Measurements from ENCODE around the gene MNAT1.
"Not testable (repeated sequence)": the region's sequence is repeated elsewhere in the genome, so short reads cannot be mapped to it uniquely, and the experiment has no call there.

Gene MNAT1

DNA sequence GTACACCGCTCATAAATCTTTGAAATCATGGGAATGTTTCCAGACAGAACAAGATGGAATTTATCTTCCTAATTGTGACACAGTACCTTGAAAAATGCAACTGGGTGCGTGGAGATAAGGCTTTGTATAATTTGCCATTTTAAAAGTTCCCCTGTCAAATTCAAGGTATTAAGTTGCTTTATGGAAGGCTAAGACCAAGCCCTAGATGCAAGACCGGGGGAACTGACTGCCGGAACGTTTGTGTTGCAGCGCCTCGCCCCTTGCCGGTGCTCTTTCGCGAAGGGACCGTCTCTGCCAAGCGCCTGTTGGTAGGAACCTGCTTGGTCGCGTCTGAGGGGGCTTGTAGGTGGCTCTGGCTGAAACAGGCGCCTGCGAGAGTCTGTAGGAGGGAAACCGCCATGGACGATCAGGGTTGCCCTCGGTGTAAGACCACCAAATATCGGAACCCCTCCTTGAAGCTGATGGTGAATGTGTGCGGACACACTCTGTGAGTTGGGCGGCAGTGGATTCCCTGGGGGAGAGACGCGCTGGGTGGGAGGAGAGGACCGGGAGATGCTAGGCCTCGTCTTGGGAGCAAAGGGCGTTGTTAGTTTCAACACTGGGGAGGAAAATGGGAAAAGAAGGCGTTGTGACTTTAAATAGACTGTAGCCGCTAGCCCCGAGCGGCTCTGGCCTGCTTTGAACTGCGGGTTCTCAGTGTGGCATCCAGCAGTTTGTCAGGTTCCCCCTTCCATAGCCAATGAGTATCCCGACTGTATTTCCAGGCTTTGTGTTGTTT lies at the start of gene MNAT1:
Gene MNAT1 (plus strand): TSS at position 297 of the 778 bp plus-strand sequence. CDS start 102 bp downstream, at position 399.
- peak in 50 of 51 donors; percentile 13 to 90 (median 70) for DNase-seq

DNA sequence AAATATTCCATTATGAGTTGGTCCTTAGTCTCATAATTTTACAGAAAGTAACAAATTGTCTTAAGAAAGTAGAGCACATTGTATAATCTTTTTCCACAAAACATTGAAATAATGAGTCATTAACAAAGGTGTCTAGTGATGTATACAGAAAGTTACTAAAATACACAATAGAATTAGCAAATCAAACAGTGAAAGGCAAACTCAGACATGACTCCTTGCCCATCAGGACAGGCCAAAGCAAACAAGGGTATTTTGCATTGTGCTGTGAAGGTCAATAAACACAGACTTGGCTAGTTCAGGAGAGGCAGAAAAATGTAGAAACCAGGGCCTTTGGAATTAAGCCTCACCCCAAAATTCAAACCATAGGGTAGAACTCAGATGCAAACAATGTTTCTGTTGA lies 47.7 kb upstream of the MNAT1 start:
- no peak for DNase-seq

DNA sequence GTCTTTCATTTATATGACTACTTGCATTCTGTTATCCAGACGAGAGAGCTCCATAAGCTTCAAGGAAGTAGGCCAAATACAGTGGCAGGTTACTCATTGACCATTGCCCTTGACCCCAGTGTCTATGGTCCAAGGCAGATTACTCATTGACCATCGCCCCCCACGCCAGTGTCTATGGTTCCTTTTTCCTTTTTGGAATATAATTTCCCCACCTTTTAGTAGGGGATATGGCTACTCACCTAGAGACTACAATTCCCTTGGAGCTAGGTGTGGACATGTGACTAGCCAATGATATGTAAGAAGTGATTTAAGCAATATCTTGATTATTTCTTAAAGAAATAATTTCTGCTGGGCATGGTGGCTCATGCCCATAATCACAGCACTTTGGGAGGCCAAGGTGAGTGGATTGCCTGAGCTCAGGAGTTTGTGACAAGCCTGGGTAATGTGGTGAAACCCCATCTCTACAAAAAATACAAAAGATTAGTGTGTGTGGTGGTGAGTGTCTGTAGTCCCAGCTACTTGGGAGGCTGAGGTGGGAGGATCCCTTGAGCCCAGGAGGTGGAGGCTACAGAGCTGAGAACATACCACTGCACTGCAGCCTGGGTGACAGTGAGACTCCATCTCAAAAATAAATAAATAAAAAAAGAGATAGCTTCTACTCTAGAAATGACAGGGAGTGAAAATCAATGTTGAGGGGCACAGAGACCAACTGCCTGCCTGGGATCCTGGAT lies 43.0 kb upstream of the MNAT1 start:
- DNase-seq, result no peak

DNA sequence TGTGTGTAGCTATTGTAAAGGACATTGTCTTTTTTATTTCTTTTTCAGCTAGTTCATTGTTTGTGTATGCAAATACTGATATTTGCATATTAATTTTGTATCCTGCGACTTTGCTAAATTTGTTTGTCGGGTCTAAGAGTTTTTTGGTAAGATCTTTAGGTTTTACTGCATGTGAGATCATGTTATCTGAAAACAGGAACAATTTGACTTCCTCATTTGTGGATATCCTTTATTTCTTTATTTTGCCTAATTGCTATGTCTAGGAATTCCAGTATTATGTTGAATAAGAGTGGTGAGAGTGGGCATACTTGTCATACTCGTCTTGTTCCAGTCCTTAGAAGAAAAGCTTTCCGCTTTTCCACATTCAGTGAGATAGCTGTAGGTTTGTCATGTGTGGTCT lies 39.2 kb upstream of the MNAT1 start:
- no peak for DNase-seq

DNA sequence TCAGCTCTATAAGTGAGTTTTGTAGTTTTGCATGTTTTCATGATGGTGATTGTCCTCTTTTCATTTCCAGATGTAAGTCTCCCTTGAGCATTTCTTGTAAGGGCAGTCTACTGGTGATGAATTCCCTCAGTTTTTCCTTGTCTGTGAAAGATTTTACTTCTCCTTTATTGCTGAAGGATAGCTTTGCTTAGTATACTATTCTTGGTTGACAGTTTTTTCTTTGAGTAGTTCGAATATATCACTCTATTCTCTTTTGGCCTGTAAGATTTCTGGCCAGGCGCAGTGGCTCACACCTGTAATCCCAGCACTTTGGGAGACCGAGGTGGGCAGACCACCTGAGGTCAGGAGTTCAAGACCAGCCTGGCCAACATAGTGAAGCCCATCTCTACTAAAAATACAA lies 34.0 kb upstream of the MNAT1 start:
- no peak for DNase-seq

DNA sequence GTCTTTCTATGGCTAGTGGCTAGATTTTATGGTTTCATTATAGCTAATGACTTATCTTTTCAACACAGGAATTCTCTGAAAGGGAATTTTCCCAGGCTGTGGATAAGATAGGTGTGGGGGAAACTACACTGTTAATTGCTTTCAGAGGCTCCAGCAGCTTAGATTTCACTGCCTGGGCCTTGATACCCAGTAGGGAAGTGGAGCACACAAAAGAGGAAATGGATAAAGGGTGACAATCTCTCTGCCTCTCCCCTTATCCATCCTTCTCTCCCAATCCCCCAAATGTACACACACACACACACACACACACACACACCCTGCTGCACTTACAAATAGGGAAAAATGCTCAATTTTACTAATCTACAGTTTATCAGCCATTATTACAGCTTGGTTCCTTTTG lies 29.5 kb upstream of the MNAT1 start:
- DNase-seq, result no peak

DNA sequence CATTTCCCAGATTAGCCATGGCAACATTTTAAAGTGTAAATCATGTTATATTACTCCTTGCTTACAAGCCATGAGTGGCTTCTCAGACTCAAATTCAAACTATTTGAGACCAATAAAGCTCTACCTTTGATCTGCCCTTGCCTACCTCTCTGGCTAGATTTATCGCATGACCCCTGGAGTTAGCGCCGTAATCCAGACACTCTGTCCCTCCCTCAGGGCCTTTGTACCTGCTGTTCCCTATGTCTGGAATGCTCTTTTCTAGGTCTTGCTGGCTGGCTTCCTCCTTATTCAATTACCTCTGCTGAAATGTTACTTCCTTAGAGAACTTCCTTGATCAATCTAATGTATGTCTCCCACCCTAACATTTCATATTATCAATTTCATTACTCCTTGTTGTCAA lies 26.7 kb upstream of the MNAT1 start:
- no peak for DNase-seq

DNA sequence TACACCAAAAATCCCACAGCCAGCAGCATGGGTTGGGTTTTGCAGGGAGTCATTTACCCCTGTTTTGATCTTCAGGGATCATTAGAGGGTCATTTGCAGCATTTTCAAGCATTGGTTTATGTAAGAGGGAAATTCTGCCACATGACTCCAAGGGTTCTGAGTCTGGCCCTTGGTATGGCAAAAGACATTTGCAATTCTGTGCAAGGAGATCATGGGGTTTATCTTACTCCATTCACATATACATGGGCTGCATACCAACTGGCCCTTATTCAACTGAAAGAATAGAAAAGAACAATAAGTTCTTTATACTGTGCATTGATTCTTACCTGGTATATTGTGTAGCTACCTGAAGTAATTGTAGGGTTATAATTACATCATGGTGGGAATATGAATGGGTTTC lies 24.1 kb upstream of the MNAT1 start:
- DNase-seq, result no peak

DNA sequence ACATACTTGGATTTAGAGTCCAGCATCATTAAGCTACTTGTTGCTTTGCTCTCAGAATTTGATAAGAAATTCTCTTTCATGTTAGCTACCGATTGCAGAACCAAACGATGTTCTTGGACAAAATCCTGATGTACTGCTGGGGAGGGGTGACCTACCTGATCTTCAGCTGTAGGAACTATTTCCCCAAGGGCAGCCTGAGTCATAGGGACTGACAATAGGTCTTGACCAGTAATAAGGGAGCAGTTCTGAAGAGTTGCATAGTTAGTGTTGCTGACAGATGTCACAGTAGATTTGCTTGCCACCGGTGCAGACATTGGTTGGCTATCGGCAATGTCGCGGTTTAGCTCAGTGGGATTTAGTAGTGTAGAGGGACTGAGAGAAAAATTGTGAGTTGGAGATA lies 21.0 kb upstream of the MNAT1 start:
- DNase-seq, result no peak

DNA sequence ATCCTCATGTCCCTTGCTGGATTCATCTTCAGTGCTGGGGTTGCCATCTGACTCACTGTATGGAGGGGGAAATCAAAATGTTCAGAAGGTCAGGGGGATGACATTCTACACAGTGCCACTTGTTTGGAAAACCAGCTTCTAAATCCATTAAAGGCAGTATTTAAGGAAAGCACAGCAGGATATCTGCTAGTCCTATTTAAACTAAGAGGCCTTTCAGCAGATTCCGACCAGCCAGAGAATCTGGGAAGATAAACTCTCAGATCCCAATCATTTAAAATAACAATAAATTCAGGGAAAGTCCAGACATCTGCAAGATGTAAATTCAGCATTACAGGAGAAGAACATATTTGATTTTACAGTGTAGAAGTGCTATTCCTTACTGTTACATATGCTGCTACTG lies 14.2 kb upstream of the MNAT1 start:
- DNase-seq, result no peak

DNA sequence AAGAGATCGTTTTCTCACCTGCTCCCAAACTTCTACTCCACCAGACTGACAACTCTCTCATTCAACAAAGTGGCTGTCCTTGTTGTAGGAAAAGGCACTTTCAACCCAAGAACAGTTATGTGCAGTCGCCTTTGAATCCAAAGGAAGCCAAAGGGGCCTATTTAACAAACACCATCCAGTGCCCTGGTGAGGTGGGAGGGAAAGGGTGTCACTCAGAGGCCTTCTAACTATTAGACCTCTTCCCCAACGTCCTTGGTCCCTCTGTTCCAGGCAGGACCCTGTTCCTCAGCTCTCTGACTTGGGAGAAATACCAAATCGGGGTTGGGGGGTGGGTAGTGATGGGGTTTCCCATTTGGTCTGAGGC lies 13.6 kb upstream of the MNAT1 start:
- no peak for DNase-seq

DNA sequence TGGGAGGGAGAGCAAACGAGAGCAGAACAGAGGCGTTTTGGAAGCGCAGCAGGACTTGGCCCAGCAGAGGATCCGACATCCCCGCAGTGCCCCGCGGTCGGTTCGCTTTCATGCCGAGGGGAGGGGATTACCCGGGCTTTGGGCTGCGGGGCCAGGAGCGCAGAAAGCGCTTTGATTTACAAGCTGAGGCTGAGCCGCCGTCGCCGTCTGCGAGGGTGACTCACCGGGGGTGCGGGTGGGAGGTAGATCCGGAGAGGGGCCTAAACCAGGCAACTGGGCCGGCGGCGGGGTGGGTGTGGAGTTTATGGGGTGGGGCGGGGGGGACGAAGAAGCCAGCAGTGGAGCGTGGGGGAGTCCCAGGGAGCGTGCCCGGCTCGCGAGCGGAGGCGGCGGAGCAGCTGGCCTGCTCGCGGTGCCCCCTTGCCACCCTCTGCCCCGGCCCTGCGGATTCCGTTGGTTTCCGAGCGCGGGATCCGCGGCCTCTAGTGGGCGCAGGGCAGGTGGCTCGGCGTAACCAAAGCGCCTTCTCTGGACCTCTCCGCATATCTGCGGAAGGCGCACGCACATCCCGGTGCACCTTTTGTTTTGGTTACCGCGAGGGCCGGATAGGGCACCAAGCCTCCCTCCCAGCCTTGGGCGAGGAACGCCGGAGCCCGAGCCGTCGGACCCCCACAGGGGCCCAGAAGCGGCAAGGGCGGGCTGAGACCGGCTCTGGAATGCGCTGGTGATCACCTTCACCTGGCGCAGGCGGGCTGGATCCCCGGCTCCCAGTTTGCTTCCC lies 13.0 kb upstream of the MNAT1 start:
- DNase-seq, result peak in 15 of 51 donors; percentile 2 to 42 (median 23)

DNA sequence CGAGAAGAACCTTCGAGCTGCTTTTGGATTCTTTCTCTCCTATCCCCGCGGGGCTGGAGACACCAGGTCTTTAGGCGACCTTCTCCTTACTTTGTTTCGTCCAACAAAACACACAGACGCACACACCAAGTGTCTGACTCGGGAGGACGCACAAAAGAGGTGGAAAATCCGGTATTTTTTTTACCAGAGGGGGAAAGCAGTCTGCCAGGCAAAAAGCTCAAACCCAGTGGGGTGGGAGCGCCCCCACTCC lies 12.5 kb upstream of the MNAT1 start:
- no peak for DNase-seq

DNA sequence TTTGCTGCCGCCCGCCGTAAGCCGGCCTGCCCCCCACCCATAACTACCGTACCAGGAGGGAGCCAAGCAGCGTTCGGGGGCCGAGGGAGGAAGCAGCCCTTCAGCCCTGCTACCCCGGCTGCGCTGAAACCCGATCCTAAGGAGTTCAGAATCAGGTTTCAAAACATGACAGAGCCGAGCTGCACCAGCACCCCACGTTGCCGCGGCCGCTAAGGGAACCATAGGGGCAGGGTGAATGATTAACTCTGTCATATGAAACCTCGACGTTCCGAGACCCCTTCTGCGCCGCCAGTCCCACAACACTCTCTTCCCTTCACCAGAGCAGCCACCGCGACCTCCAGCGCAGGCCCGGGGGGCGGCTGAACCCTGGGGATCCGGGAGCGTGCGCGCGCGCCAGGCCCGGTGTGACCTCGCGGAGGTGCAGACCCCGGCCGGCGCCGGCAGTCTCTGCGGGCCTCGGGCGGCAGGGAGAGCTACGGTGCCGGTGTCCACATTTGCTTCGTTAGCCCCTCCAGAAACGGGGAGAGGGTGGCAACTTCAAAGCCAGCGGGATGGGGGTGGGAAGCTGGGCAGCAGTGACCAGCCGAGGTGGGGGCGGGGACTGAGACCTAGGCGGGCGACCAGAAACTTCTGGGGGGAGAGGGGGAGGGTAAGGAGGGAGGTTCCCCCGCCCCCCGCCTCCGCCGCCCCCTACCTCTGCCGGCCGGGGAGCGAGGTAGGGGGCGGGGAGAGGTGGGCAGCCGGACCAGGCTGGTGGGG lies 12.0 kb upstream of the MNAT1 start:
- DNase-seq, result peak in 9 of 51 donors; percentile 2 to 42 (median 11)

DNA sequence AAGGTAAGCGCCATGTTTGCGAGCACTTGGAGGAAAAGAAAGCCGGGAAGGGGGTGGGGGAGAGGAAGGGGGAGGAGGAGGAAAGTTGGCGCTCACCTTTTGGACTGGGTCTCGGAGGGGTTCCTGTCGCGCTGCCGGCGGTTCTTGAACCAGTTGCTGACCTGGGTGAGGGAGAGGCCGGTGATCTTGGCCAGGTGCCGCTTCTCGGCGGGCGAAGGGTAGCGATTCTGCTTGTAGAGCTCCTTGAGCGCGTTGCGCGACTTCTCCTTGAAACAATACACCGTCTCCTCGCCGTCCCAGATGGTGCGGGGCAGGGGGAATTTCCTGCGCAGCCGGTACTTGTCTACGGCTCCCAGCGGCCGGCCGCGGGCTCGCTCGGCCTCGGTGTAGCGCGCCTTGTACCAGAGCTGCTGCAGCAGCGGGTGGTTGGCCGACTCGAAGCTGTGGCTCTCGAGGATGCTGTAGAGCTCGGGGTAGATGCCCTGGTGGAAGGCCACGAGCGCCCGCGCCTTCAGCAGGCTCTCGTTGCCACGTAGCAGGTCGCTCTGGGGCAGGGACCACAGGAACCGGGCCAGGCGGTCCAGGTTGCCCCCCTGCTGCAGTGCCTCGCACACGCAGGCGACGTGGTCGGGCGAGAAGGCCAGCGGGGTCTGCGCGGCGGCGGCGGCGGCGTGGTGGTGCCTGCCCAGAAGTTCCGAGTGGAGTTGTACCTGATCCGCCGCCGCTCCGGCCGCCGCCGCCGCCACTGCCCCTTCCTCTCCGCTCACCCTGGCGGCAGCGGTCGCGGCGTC lies 11.2 kb upstream of the MNAT1 start:
- DNase-seq, result peak in 15 of 51 donors; percentile 6 to 43 (median 19)

DNA sequence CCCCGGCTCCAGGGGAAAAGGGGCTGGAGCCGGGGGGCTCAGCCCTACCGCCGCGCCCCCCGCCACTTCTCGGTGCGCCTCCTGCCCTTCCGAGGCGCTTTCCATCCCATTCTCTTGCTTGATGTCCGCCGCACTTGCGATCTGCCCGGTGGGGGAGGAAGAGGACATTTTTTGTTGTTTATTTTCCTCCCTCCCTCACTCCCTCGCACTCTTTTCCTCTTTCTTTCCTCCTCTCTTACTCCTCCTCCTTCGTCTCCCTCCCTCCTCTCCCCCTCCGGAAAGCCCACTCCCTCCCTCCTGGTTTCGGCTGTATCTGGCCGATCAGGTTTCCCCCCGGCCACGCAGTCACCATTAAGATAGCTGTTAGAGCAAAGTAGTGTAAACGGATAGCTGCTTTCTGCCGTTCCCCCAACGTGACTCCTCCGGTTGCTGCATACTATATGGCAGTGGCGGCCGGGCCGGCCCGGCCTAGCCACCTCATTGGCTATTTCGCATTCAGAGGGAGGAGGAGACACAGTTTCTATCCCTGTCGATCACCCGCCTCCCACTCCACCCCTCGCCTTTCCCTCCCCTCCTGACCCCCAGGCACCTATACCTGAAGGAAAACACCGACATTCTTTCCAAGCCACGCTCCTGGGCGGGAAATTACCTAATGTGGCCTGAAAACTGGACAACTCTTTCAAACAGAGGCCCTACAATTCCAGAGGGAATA lies 10.5 kb upstream of the MNAT1 start, which contains the start of gene SIX4:
Gene SIX4 (minus strand): TSS at position 445 of the 712 bp plus-strand sequence. CDS start 277 bp downstream, at position 168.
- peak in 33 of 51 donors; percentile 4 to 59 (median 34) for DNase-seq

DNA sequence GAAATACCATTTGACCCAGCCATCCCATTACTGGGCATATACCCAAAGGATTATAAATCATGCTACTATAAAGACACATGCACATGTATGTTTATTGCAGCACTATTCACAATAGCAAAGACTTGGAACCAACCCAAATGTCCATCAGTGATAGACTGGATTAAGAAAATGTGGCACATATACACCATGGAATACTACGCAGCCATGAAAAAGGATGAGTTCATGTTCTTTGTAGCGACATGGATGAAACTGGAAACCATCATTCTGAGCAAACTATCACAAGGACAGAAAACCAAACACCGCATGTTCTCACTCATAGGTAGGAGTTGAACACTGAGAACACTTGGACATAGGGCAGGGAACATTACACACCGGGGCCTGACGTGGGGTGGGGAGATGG lies 3.3 kb upstream of the MNAT1 start:
- DNase-seq, result not testable (repeated sequence)

DNA sequence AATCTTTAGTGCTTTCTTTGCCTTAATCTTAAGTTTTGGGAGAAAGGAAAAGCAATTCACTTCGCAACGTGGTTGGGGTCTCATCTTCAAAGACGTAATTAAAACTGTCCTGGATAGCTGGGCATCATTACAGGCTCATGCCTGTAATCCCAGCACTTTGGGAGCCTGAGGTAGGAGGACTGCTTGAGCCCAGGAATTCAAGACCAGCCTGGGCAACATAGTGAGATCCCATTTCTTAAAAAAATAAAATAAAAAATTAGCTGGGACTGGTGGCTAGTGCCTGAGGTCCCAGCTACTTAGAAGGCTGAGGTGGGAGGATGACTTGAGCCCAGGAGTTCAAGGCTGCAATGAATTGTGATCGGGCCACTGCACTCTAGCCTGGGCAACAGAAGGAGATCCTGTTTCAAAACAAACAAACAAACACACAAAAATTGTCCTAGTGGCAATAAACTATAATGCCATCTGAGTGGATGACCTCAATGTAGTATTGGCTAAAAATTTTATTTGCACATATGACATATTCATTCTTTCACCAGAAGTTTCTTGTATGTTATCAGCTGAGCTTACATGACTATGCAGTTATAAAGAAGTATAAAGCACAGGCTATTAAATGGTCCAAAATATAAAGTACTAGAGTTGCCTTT lies 1.6 kb upstream of the MNAT1 start:
- no peak for DNase-seq

DNA sequence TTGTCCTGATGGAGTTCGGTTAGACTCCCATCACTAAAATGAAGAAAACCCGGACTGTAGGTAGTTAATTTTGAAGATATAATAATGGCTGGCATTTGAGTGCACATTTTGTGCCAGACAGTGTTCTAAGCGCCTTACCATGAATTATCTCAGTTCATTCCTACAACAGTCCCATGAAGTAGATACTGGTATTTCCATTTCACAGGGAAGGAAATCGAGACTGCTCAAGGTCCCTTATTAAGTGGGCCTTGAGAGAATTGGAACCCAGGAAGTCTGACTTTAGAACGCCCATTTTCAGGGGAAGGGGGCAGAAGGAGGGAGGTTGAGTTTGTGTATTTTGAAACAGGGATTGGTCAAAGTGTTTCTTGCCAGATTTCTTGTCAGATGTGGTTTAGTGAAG lies 855 bp downstream of the MNAT1 start:
- peak in 1 of 51 donors; percentile 25 for DNase-seq

DNA sequence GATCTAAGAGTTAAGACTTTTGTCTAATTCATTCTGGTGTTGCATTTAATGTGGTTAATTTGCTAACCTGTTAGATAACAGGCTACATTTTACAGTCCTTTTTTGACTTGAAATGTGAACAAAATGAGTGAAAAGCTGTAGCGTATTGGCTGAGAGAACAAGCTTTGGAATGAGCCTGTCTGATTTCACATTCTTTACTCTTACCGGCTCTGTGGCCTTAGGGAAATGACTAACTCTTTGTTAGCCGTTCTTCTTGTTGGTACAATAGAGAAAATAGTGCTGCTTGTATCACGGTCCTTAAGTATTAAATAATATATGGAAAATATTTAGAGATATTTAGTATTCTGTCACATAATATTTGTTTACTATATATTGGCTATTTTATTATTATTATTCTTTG lies 1.9 kb downstream of the MNAT1 start:
- DNase-seq, result no peak

Measured in hypothalamus (tissue), 51 donors.